K562 (cell line): Measurements from ENCODE around the gene IDUA. TPM values are rescaled to one million over a fixed set of nuclear protein-coding genes. Genes with fewer than 3 reads are reported as not detected.
A peak's percentile ranks its signal among the peaks of the same experiment; 100 is the strongest.

Experiments
- ATAC-seq: fragments of 200-7000 bp; cut with Tn5 transposase; 3 replicates; pipeline ENCODE4 v1.9.1; 2020; ENCODE audit warnings: moderate library complexity
- BruUV-seq: library from RNA; stranded (reverse); fragments of 400-500 nt; replicated peaks from 2 replicates; lab custom pipeline; 2021; lab: Mats Ljungman, UMichigan
- CTCF ChIA-PET: fragments of 300-600 bp; formaldehyde crosslinking; extraction: SDS; loops from one replicate; lab custom pipeline; 2021; ENCODE audit warnings: low intra/inter-chr PET ratio; lab: Yijun Ruan, JAX
- POLR2A ChIA-PET: fragments of 300-600, 350-650 bp; sonication (Branson Sonifier 250); formaldehyde crosslinking; extraction: SDS; loops from one replicate; lab custom pipeline; 2021; ENCODE audit warnings: antibody characterized with exemption, inconsistent platforms; lab: Yijun Ruan, JAX
- DNase-seq, 4 experiments: peaks; one replicate each; pipeline versions ENCODE4 v3.0.0 to v3.0.0-alpha.2; 2011 to 2018; ENCODE audit warnings: low spot score in 3 of 4, mixed read lengths in 3 of 4; ENCODE audit errors: extremely low read depth in 1 of 4
- FAIRE-seq: peaks from 2 replicates; lab custom pipeline; 2011; peaks lifted over from hg19 to GRCh38; lab: Jason Lieb, UNC
- H2AFZ ChIP-seq: 2 replicates; pipeline ENCODE4 v1.6.0; 2011; ENCODE audit warnings: low read depth, low read length, control low read depth, inconsistent platforms
- H3K27ac ChIP-seq: fragments of 200-600 bp; 3 replicates; pipeline ENCODE4 v1.8.0; 2011; ENCODE audit warnings: low read depth, mild to moderate bottlenecking, control low read depth, inconsistent platforms, low read length, moderate library complexity, mixed read lengths; ENCODE audit errors: extremely low read depth
- H3K27me3 ChIP-seq, 2 experiments: fragments of 300-600 bp in 1 of 2; 2 replicates in 1 of 2; 3 replicates in 1 of 2; pipeline versions ENCODE4 v1.6.0 to v1.8.0; 2011; ENCODE audit warnings: inconsistent platforms in 2 of 2, low read length in 2 of 2, mild to moderate bottlenecking in 1 of 2, mixed read lengths in 1 of 2, moderate library complexity in 1 of 2; ENCODE audit not compliant: control insufficient read depth in 2 of 2, insufficient read depth in 2 of 2
- H3K36me3 ChIP-seq: fragments of 300-600 bp; 3 replicates; pipeline ENCODE4 v1.8.0; 2011; ENCODE audit warnings: mild to moderate bottlenecking, low read length, inconsistent platforms; ENCODE audit not compliant: control insufficient read depth, insufficient read depth
- H3K4me1 ChIP-seq, 2 experiments: fragments of 200-600 bp in 1 of 2; replicated peaks in 1 of 2; 2 replicates in 1 of 2; 3 replicates in 1 of 2; pipeline versions ENCODE4 v1.5.1 to v1.8.0; 2011; ENCODE audit warnings: inconsistent platforms in 2 of 2, low read length in 2 of 2, mild to moderate bottlenecking in 1 of 2, mixed read lengths in 1 of 2, moderate library complexity in 1 of 2; ENCODE audit not compliant: control insufficient read depth in 2 of 2, insufficient read depth in 2 of 2
- H3K4me2 ChIP-seq: 2 replicates; pipeline ENCODE4 v1.6.1; 2011; ENCODE audit warnings: low read length, control low read depth, inconsistent platforms, mixed read lengths; ENCODE audit not compliant: insufficient read depth
- H3K4me3 ChIP-seq: fragments of 200-600 bp; sonication (generic), shearing (Covaris generic); 2 replicates; pipeline ENCODE4 v1.5.1; 2016; ENCODE audit warnings: control low read depth, inconsistent platforms
- H3K79me2 ChIP-seq: fragments of 200-600 bp; 3 replicates; pipeline ENCODE4 v1.8.0; 2011; ENCODE audit warnings: low read length, inconsistent platforms; ENCODE audit not compliant: control insufficient read depth, insufficient read depth
- H3K9ac ChIP-seq, 2 experiments: 2 replicates each; pipeline versions ENCODE4 v1.6.0 to v1.6.1; 2011; ENCODE audit warnings: low read depth in 2 of 2, low read length in 2 of 2, control low read depth in 1 of 2, inconsistent platforms in 1 of 2, mild to moderate bottlenecking in 1 of 2, mixed read lengths in 1 of 2; ENCODE audit not compliant: insufficient read depth in 1 of 2
- H3K9me1 ChIP-seq: one replicate; pipeline ENCODE4 v1.6.0; 2011; ENCODE audit warnings: inconsistent platforms, mild to moderate bottlenecking, low read length, moderate library complexity; ENCODE audit not compliant: control insufficient read depth, insufficient read depth
- H3K9me3 ChIP-seq: replicated peaks from 2 replicates; pipeline ENCODE4 v1.5.1; 2011; ENCODE audit warnings: low read depth, low read length, inconsistent platforms; ENCODE audit not compliant: control insufficient read depth, insufficient read depth
- H4K20me1 ChIP-seq: replicated peaks from 2 replicates; pipeline ENCODE4 v1.6.1; 2011; ENCODE audit warnings: low read length, inconsistent platforms, mixed read lengths; ENCODE audit not compliant: control insufficient read depth, insufficient read depth
- CBFB ChIP-seq: sonication (generic); formaldehyde crosslinking; IDR thresholded peaks from 2 replicates; pipeline ENCODE4 v1.4.0; 2020; ENCODE audit warnings: mild to moderate bottlenecking, missing genetic modification reagents
- EP400 ChIP-seq: fragments of 450-650 bp; IDR thresholded peaks from 2 replicates; pipeline ENCODE4 v1.6.1; 2017; ENCODE audit warnings: antibody characterized with exemption, mild to moderate bottlenecking, moderate library complexity
- GATAD2A ChIP-seq: fragments of 450-650 bp; IDR thresholded peaks from 2 replicates; pipeline ENCODE4 v1.6.1; 2017
- KAT8 ChIP-seq: fragments of 450-650 bp; IDR thresholded peaks from 2 replicates; pipeline ENCODE4 v1.6.1; 2016; ENCODE audit warnings: low read depth, mild to moderate bottlenecking
- KLF13 ChIP-seq: fragments of 450-650 bp; IDR thresholded peaks from 2 replicates; pipeline ENCODE4 v1.6.1; 2016; ENCODE audit warnings: missing genetic modification characterization, low read depth, mild to moderate bottlenecking, missing compliant biosample characterization, moderate library complexity, borderline replicate concordance
- MAFF ChIP-seq: IDR thresholded peaks from 2 replicates; pipeline ENCODE4 v1.6.1; 2012; ENCODE audit warnings: low read length, improper control_type of control experiment
- XRCC3 ChIP-seq: fragments of 450-650 bp; IDR thresholded peaks from 2 replicates; pipeline ENCODE4 v1.6.1; 2017; ENCODE audit warnings: mild to moderate bottlenecking, moderate library complexity
- ZC3H11A ChIP-seq: IDR thresholded peaks from 2 replicates; pipeline ENCODE4 v1.6.1; 2012; ENCODE audit warnings: low read depth, low read length, improper control_type of control experiment
- ZKSCAN1 ChIP-seq: fragments of 150-350 bp; IDR thresholded peaks from 2 replicates; pipeline ENCODE4 v1.6.1; 2016; ENCODE audit warnings: low read depth, low read length
- WGBS: fragments of 100-300 bp; shearing (Covaris generic); methylation state at CpG from one replicate; pipeline ENCODE4 v1.1.6; 2016; ENCODE audit warnings: low coverage, mixed read lengths; ENCODE audit not compliant: insufficient coverage; ENCODE audit errors: missing lambda C conversion rate; 5-methylcytosine and 5-hydroxymethylcytosine counted together
- in situ Hi-C: fragments of 300-500 bp; cut with MboI; formaldehyde crosslinking; loops from 4 replicates; pipeline ENCODE4 v1.15.0; 2018; ENCODE audit warnings: inconsistent platforms, mixed read lengths
- intact Hi-C: fragments of 100-400 bp; cut with micrococcal nuclease; formaldehyde crosslinking; loops from 2 replicates; pipeline ENCODE4 v1.14.2; 2022
- polyA plus RNA-seq, 8 experiments: library from polyadenylated mRNA; depleted of rRNA in 4 of 8; stranded (reverse) in 5 of 8; unstranded in 3 of 8; fragments of >200 nt; fragmentation: Nextera tagmentation in 2 of 8; fragmentation: Illumina TruSeq in 1 of 8; extraction: Ambion mirVana in 2 of 8; extraction: Trizol in 1 of 8; gene quantifications; 2 replicates each; pipeline versions ENCODE4 v1.2.1 to v1.2.3, GENCODE V29; 2011 to 2014; ENCODE audit warnings: inconsistent platforms in 1 of 8, missing spikeins in 1 of 8
- total RNA-seq, 7 experiments: library from RNA; depleted of rRNA in 6 of 7; stranded (reverse); fragments of >200 nt in 6 of 7; fragmentation: Illumina TruSeq in 2 of 7; extraction: Trizol in 2 of 7; gene quantifications; 2 replicates each; pipeline versions ENCODE4 v1.2.1 to v1.2.3, GENCODE V29; 2011 to 2021; ENCODE audit warnings: low replicate concordance in 1 of 7
- TF ChIP-seq, protein P1 (sequence below): sonication (generic); formaldehyde crosslinking; IDR thresholded peaks from 2 replicates; pipeline ENCODE4 v1.8.0; 2022; ENCODE audit warnings: mild to moderate bottlenecking, missing genetic modification reagents

Gene IDUA
- total and polyA plus RNA-seq, 9 of the 15 experiments (the other 6 are each of a cell fraction or from before 2014, with no cell fraction given) = 0.04 to 16.1 (median 1.2) TPM

DNA sequence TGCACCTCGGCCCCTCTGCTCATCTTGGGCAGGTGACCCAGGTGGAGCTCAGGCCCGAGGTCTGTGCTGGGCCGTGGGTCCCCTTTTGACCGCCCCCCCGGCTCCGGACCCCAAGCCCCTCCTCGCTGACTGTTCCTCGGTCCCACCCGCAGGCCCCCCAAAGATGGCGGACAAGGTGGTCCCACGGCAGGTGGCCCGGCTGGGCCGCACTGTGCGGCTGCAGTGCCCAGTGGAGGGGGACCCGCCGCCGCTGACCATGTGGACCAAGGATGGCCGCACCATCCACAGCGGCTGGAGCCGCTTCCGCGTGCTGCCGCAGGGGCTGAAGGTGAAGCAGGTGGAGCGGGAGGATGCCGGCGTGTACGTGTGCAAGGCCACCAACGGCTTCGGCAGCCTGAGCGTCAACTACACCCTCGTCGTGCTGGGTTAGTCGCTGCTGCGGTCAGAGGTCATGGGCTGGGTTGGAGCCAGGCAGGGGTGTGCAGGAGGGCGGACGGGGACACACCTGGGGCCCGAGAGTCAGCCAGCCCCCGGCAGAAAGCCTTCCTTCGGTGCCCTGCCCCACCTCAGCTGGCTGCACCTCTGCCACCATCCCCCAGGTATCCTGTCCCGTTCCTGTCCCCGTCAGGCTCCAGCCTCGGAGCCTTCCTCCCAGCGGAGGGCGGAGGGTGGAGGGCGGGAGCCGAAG, 35.4 kb downstream of the IDUA start (continued):
- TF ChIP-seq EP400 (no peak), MAFF (no peak), KAT8 (no peak), ZC3H11A (no peak), KLF13 (tag) (no peak), XRCC3 (no peak), ZKSCAN1 (no peak)
- TF ChIP-seq, all 486 proteins: peak for 0

DNA sequence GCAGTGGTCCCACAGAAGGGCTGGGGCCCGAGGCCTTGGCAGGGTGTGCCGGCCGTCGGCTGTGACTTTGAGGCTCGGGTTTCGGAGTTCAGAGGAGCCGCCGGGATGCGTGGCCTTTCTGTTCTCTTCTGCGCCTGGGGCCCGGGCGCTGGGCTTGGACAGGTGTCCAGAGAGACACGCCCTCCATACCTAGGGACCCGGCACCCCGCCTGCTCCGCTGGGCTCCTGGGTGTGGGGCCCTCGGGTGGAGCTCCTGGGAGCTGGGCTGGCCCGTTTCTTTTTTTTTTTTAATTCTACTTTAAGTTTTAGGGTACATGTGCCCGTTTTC, 35.9 kb downstream of the IDUA start:
- POLR2A ChIA-PET = no interaction called here
- WGBS = 97% methylated on average over 5 of the region's 19 CpGs
- FAIRE-seq = no peak
- DNase-seq = peak in 1 of 4 experiments; percentile 11
- Histone ChIP-seq H3K9ac (no peak overlapping the region), H4K20me1 (0 out of 2 replicates have a peak, but pooled peaks cover 3% of the 10 kb centered on the region), H3K36me3 (peaks cover 29% of the 10 kb centered on the region; the same call in 2 of the 3 replicates), H2AFZ (no peak overlapping the region), H3K4me2 (no peak overlapping the region), H3K9me3 (no peaks in the 10 kb centered on the region; the same call in 1 of the 2 replicates), H3K27ac (no peak overlapping the region), H3K27me3 (no peaks in the 10 kb centered on the region), H3K4me3 (no peak overlapping the region), H3K4me1 (peaks cover 0 to 62% of the 10 kb centered on the region in 2 experiments; a peak in 3 of 5 replicates), H3K9me1 (peaks cover 2% of the 10 kb centered on the region), H3K79me2 (no peaks in the 10 kb centered on the region; the same call in 2 of the 3 replicates)
- no peak for TF ChIP-seq GATAD2A
- TF ChIP-seq, protein P1, sequence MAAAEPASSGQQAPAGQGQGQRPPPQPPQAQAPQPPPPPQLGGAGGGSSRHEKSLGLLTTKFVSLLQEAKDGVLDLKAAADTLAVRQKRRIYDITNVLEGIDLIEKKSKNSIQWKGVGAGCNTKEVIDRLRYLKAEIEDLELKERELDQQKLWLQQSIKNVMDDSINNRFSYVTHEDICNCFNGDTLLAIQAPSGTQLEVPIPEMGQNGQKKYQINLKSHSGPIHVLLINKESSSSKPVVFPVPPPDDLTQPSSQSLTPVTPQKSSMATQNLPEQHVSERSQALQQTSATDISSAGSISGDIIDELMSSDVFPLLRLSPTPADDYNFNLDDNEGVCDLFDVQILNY (CRISPR knock-in tag) = no peak
- no peak for TF ChIP-seq CBFB (CRISPR knock-in tag)
- intact Hi-C loops (no loop called here), in situ Hi-C loops (no loop called here)
- BruUV-seq = no TSS peak
- ATAC-seq = no peak
- CTCF ChIA-PET = no interaction called here
